ENCODE measurements around the gene ANKMY1. TPM values are rescaled to one million over a fixed set of nuclear protein-coding genes. Genes with fewer than 3 reads are reported as not detected.

Gene ANKMY1
- polyA plus RNA-seq, 2 of the 4 experiments (the other 2 are of a cell fraction): 10.6 to 16.5 TPM

GRCh38 chr2:240438810-240439697 lies 118.7 kb downstream of the ANKMY1 start:
- CTCF ChIA-PET: interaction anchor here (0.6 to 5.7 kb wide), 26 partner anchors 8 to 294 kb away, joined by 3 to 116 read pairs (median 5); no protein-coding TSS in a partner anchor

GRCh38 chr2:240437861-240438809 lies 119.7 kb downstream of the ANKMY1 start:
- Histone ChIP-seq H3K4me2 (peak overlapping the region; percentile 97), H3K9me3 (no peaks in the 10 kb centered on the region), H3K4me1 (peaks cover 42% of the 10 kb centered on the region), H3K4me3 (peak overlapping the region; percentile 90; the same call in 2 of the 3 replicates), H3K27ac (peak overlapping the region; percentile 57 to 97)
- FAIRE-seq: no peak
- WGBS (ENCODE audit: missing lambda C conversion rate): 24% methylated on average over 12 of the region's 24 CpGs
- ATAC-seq: peak; percentile 13 to 77; a peak in 5 of 6 replicates
- ChIA-PET CTCF (interaction anchor here (0.5 to 5.7 kb wide), 26 partner anchors 11 to 620 kb away, joined by 3 to 116 read pairs (median 5); no protein-coding TSS in a partner anchor), POLR2A (no interaction called here)
- DNase-seq (ENCODE audit: low read depth in 1 of 2, low spot score in 1 of 2): peak; percentile 68 to 75
- no peak for TF ChIP-seq CEBPB (IDR thresholded peaks at IDR 0.05)
- TF ChIP-seq, protein P1, sequence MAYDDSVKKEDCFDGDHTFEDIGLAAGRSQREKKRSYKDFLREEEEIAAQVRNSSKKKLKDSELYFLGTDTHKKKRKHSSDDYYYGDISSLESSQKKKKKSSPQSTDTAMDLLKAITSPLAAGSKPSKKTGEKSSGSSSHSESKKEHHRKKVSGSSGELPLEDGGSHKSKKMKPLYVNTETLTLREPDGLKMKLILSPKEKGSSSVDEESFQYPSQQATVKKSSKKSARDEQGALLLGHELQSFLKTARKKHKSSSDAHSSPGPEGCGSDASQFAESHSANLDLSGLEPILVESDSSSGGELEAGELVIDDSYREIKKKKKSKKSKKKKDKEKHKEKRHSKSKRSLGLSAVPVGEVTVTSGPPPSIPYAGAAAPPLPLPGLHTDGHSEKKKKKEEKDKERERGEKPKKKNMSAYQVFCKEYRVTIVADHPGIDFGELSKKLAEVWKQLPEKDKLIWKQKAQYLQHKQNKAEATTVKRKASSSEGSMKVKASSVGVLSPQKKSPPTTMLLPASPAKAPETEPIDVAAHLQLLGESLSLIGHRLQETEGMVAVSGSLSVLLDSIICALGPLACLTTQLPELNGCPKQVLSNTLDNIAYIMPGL (CRISPR knock-in tag; IDR thresholded peaks at IDR 0.05; ENCODE audit: borderline replicate concordance): no peak
- TF ChIP-seq SMC3 (IDR thresholded peaks at IDR 0.05): peak; percentile 98
- TF ChIP-seq ZC3H11A (IDR thresholded peaks at IDR 0.05): peak; percentile 16; the same call in 1 of the 2 replicates
- TF ChIP-seq RAD21 (conservative IDR thresholded peaks at IDR 0.05 in 1 of 2, IDR thresholded peaks at IDR 0.05 in 1 of 2): peak; percentile 95 to 98
- TF ChIP-seq, protein P2, sequence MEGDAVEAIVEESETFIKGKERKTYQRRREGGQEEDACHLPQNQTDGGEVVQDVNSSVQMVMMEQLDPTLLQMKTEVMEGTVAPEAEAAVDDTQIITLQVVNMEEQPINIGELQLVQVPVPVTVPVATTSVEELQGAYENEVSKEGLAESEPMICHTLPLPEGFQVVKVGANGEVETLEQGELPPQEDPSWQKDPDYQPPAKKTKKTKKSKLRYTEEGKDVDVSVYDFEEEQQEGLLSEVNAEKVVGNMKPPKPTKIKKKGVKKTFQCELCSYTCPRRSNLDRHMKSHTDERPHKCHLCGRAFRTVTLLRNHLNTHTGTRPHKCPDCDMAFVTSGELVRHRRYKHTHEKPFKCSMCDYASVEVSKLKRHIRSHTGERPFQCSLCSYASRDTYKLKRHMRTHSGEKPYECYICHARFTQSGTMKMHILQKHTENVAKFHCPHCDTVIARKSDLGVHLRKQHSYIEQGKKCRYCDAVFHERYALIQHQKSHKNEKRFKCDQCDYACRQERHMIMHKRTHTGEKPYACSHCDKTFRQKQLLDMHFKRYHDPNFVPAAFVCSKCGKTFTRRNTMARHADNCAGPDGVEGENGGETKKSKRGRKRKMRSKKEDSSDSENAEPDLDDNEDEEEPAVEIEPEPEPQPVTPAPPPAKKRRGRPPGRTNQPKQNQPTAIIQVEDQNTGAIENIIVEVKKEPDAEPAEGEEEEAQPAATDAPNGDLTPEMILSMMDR (IDR thresholded peaks at IDR 0.05): peak; percentile 95
- no peak for TF ChIP-seq MAZ (IDR thresholded peaks at IDR 0.05; ENCODE audit: borderline replicate concordance, low read depth, low read length)
- TF ChIP-seq E2F6 (IDR thresholded peaks at IDR 0.05; ENCODE audit: borderline replicate concordance, low read depth): peak; percentile 49; the same call in 1 of the 2 replicates
- 0 out of 2 replicates have a peak, but pooled peaks have one; percentile 2 for TF ChIP-seq POLR2AphosphoS2 (conservative IDR thresholded peaks at IDR 0.05; ENCODE audit: low read length)
- TF ChIP-seq, protein P3, sequence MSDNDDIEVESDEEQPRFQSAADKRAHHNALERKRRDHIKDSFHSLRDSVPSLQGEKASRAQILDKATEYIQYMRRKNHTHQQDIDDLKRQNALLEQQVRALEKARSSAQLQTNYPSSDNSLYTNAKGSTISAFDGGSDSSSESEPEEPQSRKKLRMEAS (IDR thresholded peaks at IDR 0.05): peak; percentile 71
- no peak for TF ChIP-seq ZSCAN20 (CRISPR knock-in tag; IDR thresholded peaks at IDR 0.05)

More at GRCh38 chr2:240438810-240439697, 118.7 kb downstream of the ANKMY1 start:
- ATAC-seq: no peak
- POLR2A ChIA-PET: no interaction called here
- Histone ChIP-seq H3K9me3 (no peaks in the 10 kb centered on the region), H3K4me3 (no peak overlapping the region), H3K27ac (peak overlapping the region; percentile 47 to 97; a peak in 3 of 6 replicates), H3K4me1 (peaks cover 43% of the 10 kb centered on the region), H3K4me2 (peak overlapping the region; percentile 97)
- DNase-seq (ENCODE audit: low read depth in 1 of 2, low spot score in 1 of 2): no peak
- FAIRE-seq: no peak
- WGBS (ENCODE audit: missing lambda C conversion rate): 75% methylated on average over 23 of the region's 25 CpGs
- TF ChIP-seq, protein P1 (CRISPR knock-in tag; IDR thresholded peaks at IDR 0.05; ENCODE audit: borderline replicate concordance): no peak
- TF ChIP-seq RNF2 (IDR thresholded peaks at IDR 0.05; ENCODE audit: borderline replicate concordance, low read depth): no peak
- no peak for TF ChIP-seq JUN (IDR thresholded peaks at IDR 0.05)
- TF ChIP-seq KDM1A (IDR thresholded peaks at IDR 0.05; ENCODE audit: low read depth): no peak
- TF ChIP-seq NFE2L2 (conservative IDR thresholded peaks at IDR 0.05; ENCODE audit: low read length): no peak
- TF ChIP-seq RARB (CRISPR knock-in tag; IDR thresholded peaks at IDR 0.05): no peak
- TF ChIP-seq NR3C1 (IDR thresholded peaks at IDR 0.05): no peak
- TF ChIP-seq KDM5A (IDR thresholded peaks at IDR 0.05): no peak
- TF ChIP-seq SREBF2 (IDR thresholded peaks at IDR 0.05): no peak
- no peak for TF ChIP-seq RCOR1 (IDR thresholded peaks at IDR 0.05; ENCODE audit: low read depth, low read length)
- TF ChIP-seq POLR2A (IDR thresholded peaks at IDR 0.05; ENCODE audit: low read length): no peak
- TF ChIP-seq CBX8 (IDR thresholded peaks at IDR 0.05): no peak
- no peak for TF ChIP-seq NPAS2 (CRISPR knock-in tag; IDR thresholded peaks at IDR 0.05; ENCODE audit: borderline replicate concordance)
- TF ChIP-seq ZNF302 (CRISPR knock-in tag; IDR thresholded peaks at IDR 0.05): no peak
- TF ChIP-seq MYC (IDR thresholded peaks at IDR 0.05; ENCODE audit: borderline replicate concordance, low read length): no peak
- TF ChIP-seq, protein P4, sequence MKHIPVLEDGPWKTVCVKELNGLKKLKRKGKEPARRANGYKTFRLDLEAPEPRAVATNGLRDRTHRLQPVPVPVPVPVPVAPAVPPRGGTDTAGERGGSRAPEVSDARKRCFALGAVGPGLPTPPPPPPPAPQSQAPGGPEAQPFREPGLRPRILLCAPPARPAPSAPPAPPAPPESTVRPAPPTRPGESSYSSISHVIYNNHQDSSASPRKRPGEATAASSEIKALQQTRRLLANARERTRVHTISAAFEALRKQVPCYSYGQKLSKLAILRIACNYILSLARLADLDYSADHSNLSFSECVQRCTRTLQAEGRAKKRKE (CRISPR knock-in tag; IDR thresholded peaks at IDR 0.05; ENCODE audit: low read depth): no peak
- TF ChIP-seq E2F6 (IDR thresholded peaks at IDR 0.05; ENCODE audit: borderline replicate concordance, low read depth): no peak
- no peak for TF ChIP-seq POLR2AphosphoS2 (conservative IDR thresholded peaks at IDR 0.05; ENCODE audit: low read length)
